ENCODE data around the gene CCSER2.
"Not testable (repeated sequence)": the region's sequence is repeated elsewhere in the genome, so short reads cannot be mapped to it uniquely, and the experiment has no call there.

The CCSER2 gene

DNA sequence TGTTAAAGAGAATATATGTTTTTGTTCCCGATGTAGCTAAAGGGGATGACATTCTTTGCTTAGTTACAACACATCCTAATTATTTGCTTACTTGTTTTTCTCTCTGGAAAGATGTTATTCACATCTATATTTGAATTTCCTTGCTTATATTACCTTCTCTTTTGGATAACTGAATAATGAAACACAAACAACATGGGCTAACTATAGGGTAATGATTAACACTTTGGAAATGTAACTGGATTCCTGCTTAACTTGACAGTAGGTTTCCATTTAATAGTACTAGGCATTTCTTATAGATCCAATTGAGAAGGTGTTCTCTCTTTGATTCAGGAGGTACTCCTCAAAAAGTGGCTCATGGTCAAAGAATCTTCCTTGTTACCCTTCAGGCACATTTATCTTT is 141.1 kb downstream of the CCSER2 start:
- DNase-seq, result no peak

DNA sequence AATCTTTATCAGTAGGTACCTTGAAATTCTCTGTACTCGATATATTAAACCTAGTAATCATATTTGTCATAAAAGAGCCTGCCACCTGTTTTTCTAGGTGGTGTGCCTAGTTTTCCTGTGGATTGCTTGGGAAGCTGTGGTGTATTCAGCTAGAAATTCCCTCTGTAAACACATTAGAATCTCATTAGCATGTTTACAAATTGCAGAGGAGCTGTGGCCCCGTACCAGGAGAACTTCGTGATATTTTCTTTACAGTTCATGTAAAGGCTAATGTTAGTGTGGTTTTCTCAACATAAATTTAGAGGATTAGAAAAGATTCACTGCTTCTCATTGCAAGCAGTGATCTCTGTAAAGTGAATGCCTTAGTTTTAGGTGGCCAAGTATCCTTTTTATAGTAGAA is 144.7 kb downstream of the CCSER2 start:
- DNase-seq, result no peak

DNA sequence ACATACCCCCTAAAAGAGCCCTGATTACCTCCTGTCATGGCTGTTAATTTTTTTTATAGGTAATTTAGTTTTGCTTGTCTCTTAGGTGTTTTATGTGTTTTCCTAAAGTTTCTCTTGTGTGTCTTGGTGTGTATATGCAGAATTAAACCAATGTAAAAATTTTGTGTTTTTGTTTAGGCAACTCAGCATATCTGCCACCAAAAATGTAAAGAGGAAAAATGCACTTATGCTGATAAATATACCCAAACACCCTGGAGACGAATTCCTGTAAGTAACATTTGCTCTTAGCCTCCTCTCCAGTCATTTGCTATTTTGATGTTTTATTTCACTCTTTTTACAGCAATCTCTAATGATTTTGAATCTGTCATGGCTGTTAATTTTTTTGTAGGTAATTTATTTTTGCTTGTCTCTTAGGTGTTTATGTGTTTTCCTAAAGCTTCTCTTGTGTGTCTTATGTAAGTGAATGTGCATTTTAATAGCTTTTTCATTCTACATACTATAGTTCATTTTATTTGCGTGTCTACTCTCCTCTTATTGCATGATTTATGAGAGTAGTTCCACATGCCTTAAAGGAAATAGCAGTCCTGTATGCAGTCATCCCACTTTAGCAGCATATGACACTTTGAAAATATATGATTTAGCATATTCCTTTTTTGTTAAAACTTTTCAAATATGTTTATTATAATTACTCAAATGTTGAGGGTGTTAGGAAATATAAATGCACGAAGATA is 149.2 kb downstream of the CCSER2 start:
- no peak for DNase-seq

DNA sequence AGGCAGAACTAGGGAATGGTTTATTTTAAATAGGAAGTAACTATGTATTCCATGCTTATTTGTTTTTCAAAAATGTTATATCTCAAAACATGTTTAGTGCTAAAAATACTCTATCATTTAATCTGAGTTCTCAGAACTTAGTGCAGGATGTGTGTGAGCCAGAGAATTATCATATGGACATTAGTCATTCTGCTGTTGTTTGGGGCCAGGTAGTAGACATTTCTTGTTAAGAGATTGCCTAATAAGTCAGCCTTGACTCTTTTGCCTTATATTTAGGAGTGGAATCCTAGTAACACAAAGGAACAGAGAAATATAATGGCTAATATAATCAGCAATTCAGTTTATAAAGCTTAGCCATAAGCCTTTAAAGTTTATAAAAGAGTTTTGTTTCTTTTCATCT is 149.8 kb downstream of the CCSER2 start:
- peak; percentile 9 for DNase-seq

DNA sequence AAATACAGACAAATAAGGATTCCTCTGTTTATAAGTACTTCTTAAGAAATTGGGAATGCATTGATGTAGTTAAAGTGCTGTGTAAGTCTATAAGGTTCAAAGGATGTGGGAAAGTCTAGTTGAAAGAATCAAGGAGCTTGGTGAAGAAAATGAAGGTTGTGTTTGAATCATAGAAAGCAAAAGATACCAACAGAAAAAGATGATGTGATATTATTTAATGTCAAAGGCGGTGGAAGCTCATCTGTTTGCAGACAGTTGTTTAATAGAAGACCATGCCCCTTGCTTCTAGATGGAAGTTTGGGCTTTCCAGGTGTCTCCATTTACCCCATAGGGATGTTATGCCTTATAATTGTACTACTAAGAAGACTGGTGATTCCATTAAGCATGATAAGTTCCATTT is 150.3 kb downstream of the CCSER2 start:
- no peak for DNase-seq

DNA sequence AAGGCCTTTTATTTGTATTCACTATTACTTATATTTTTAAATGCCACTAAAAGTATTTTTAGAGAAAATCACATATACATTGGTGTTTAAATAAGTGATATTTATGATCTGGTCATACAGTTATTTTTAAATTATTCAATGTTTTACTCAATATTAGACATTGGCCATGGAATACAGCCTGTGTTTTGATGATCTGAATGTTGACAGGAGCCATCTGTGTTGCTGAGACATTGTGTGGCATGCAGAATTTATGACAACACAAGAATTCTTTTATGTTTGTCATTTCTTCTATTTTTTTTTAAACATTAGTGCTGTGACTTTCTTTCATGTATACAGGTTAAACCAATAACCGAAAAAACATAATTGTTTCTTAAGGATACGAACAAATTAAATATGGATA is 156.2 kb downstream of the CCSER2 start:
- DNase-seq, result no peak

DNA sequence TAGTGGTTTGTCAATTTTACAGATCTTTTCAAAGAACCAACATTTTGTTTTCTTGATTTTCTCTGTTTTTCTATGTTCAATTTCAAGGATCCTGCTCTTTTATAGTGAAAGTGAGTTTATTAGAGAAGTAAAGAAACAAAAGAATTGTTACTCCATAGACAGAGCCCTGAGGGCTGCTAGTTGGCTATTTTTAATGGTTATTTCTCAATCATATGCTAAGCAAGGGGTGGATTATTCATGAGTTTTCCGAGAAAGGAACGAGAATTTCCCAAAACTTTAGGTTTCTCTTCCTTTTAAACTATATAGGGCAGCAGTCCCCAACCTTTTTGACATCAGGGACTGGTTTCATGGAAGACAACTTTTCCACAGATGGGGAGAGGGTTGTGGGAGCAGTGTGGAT is 165.0 kb downstream of the CCSER2 start:
- no peak for DNase-seq

DNA sequence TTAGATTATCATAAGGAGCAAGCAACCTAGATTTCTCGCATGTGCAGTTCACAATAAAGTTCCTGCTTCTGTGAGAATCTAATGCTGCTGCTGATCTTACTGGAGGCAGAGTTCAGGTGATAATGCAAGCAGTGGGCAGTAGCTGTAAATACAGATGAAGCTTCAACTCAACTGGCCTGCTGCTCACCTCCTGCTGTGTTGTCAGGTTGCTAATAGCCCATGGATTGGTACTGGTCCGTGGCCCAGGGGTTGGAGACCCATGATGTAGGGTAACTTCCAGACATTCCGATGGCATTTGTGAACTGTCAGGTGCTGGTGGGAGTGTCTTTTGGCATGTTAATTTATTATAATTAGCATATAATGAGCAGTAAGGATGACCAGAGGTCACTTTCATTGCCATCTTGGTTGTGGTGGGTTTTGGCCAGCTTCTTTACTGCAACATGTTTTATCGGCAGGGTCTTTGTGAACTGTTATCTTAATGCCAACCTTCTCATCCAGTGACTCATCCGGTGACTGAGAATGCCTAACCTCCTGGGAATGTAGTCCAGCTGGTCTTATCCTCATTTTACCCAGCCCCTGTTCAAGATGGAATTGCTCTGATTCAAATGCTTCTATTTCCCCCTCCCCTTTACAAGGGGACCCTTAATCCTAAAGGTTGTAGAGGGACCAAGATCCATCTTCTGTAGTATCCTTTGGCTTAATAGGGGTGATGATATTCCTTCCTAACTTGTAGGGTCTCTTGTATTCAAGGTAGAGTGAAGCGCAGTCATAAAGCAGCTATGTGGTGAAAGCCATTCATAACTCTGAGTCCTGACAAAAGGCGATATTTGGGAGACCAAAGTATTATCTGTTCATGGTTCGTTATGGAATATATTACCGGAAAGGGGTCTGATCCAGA is 165.8 kb downstream of the CCSER2 start:
- no peak for DNase-seq

DNA sequence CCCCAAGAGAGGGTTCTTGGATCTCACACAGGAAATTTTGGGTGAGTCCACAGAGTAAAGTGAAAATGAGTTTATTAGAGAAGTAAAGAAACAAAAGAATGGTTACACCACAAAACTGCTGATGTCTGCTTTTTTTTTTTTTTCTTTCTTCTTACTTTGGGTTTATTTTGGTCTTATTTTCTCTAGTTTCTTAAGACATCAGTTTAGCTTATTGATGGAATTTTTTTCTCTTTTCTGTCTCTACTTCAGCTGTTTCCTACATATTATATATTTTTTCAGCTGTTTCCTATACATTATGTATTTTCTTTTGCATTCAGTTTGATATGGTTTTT is 166.4 kb downstream of the CCSER2 start:
- no peak for DNase-seq

DNA sequence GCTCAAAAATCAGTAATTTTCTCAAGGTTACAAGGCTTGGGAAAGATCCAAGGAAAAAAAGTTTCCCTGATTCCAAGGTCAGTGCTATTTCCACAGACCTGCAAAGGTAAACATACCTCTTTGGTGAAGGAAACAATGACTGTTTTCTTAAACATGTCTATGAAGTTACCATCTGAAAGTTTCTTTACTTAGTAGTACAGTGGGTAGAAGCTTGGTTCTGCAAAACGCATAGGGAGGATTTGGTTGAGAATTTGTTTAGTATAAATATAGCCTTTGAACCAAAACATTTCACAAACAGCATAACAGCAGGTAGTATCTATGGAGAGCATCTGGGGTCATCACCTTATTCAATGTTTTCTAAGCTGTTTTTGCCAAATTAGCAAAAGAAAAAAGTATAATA is 169.6 kb downstream of the CCSER2 start:
- DNase-seq, result no peak

DNA sequence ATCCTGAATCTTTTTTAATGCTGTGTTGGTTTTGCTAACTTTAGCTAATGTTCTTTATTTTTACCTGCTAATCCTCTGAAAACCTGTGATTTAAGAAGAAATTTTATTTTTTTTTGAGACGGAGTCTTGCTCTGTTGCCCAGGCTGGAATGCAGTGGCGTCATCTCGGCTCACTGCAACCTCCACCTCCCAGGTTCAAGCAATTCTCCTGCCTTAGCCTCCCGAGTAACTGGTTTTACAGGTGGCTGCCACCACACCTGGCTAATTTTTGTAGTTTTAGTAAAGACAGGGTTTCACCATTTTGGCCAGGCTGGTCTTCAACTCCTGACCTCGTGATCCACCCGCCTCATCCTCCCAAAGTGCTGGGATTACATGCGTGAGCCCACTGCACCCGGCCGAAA is 170.7 kb downstream of the CCSER2 start:
- DNase-seq, result not testable (repeated sequence)

DNA sequence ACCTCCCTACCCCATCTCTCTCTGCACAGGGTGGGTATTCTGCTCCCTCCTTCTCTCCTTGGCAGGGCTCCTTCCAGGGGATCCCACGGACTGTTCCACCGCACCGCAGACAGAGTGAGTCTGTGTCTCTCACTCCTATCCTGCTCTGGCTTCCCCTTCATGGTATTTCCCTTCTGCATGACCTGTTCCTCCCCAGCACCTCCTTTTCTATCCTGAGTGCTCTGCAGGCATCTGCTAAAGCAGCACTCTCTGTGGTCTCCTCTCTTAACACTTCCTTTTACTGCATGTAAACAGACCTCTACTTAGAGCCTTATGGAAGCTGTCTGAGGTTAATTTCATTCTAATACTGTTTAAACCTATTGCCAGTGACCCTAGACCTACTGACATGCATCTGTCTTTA is 171.5 kb downstream of the CCSER2 start:
- no peak for DNase-seq

DNA sequence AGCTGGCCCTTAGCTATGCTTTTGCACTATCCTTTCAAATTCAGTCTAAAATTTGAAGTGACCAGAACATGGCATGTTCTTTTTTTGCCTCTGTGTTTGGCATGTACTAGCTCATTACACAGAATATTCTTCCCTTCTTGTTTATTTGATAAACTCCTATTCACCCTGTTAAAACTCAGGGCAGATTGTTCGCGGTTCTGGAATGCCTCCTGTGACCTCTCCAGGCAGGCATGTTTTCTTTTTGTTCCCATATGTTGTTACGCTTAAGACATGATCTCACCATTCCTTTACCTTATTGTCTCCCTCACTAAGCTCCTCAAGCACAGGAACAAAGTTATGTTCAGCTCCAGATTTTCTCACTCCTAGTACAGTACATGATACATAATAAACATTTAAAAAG is 181.7 kb downstream of the CCSER2 start:
- no peak for DNase-seq

DNA sequence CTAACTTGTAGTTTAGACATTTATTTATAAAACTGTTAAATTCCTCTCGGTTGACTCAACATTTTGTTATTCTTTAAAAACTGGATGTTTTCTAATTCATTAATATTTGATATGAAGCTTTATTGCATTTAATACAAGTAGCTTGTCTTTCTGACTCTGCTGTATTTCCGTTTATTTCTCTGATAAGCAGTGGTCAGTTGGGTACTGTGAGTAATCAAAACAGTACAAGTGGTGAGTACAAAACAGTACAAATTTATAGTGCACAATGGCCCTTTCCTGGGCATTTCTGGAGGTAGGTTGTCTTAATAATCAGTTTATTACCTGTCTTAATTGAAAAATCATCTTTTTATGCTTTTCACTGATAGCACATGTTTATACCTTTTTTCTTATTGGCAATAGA is 182.7 kb downstream of the CCSER2 start:
- DNase-seq, result peak; percentile 31

DNA sequence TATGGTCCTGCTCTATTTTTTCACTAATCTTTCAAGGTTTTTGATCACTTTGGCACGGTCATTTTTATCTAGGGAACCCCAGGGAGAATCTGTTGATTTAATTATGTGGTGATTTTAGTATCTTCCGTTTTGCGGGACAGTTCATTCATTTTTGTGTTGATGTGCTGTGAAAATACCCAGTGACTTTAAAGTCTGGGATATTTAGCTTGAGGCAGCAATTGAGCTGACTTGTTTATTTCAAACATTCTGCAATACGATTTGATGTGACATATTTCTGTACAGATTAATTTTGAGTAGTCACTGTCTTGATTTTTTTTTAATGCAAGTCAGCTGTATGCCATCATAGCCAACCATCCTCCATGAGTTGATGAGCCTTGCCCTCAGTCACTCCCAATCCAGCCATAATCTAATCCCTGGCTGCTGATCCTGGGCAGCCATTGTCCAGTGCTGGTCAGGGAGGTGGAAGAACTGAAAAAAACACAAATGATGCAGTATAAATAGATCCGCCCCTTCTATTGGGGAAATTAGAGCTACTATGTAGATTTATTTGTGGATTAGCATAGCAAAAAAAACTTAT is 183.4 kb downstream of the CCSER2 start:
- DNase-seq, result no peak

DNA sequence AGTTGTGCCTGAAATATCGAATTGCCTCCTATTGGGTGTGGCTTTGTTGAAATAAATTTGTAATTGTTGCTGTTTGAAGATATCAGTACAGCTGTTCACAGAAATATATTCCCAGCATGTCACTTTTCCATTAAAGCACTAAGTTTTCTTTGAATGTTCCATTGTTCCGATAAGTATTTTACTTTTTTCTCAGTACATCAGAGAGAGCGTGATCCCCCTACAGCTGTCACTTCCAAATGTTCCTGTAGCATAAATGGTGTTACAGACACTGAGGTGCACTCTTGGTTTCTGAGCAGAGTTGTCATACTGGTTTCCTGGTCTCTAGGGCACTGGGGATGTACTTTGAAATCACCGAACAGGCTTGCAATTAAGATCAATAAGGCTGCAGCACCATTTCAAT is 189.2 kb downstream of the CCSER2 start:
- DNase-seq, result no peak

DNA sequence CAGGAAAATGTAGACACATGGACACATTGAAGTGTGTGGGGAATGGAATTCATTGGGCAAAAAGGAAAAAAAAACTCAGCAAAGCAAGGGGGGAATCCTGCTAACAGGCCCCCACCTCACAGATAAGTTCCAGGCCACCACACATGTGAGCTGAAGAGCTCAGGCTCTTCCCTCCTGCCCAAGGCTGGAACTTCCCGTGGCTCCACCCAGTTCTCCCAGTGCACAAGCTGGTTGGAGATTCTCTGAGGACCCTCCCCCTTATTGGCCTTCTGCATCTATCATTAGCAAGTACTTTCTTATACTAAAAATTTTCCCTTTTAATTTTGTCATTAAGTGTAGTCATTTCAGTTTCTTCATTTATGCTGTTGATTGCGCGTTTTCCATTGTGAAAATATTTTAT is 190.8 kb downstream of the CCSER2 start:
- DNase-seq, result no peak

DNA sequence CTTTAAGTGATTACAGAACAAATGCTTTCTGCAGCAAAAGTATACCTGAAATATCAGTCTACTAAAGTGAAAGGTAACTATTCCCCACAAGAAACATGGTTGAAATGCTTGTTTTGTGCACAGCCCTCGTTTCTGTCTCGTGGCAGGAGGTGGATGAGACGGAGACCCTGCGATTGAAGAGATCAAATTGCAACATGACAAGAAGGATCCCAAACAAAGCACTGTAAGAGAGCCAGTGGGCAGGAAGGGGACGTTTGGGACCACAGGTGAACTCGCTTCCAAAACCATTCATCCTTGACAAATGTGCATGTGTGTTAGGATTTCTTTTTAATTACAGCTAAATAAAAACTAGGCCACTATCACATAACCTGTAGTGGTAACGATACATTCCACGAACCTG is 192.6 kb downstream of the CCSER2 start:
- DNase-seq, result no peak

DNA sequence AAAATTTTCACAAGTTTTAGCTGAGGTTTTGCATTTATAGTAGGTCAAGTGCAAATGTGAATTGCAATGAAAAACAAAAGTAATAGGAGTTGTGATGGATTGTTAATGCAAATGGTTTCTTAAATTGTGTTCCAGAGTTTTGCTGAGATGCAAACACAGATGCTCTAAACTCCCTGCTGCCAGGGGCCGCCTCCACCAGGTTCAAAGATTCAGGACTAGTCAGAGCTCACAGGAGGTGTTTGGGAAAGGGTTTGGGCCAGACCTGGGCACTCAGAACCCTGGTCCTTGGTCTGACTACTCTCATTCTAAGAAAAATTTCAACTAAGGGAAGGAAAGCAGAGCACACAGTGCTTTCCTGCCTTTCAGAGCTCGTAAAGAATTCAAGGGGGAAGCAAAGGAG is 193.1 kb downstream of the CCSER2 start:
- DNase-seq, result no peak

DNA sequence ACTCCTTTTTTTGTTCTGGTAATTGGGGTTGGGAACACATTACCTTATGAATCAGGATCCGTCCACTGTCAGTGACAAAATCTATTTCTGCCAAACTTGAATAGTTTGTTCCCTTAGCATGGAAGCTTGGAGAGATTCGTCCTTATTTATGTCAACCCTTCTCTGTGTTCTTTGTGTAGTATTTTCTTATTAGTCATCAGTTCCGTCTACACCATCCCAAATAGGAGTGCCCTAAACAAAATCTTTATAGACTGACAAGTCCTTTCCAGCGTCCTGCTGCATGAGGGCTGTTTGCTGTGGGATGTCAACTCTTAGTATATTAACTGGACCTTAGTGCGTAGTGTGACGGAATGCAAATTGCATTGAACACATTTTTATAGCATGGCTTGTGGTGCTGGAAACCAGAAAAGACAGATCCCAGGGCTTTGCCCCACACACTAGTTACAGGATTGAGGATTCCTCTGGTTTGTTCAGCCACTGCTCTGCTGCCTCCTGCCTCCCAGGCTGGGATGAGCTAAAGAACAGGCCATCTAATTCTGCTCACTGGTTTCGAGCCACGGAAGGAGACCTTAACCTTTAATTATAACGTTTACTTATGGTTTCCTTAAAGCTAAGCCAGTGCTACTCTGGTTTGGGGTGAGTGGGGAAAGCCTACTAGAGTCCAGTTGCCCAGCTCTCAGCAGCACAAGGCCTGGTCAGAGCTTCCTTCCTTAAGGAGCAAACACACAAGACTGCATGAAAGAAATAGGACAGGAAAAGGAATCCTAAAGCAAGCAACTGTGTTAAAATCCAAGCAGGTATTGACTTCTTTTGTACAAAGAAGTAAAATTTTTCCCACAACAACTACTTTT is 194.4 kb downstream of the CCSER2 start:
- DNase-seq, result no peak

DNA sequence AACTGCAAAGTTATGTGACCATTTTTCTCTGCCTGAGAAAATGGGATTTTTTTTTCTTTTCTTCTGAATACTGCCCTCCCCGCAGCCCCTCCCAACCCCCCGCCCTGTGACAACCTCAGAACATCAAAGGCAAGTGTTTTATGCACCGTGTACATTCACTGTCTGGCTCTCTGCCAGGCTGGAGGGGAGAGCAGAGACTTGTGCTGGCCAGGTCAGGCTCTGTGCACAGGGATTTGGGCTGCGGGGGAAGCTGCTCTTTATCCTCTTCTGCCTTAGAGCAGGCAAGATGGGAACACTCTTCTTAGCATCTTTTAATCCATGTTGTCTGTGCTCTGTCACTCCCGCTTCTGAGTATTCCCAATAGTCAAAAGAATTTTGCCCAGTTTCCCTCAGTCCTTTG is 195.1 kb downstream of the CCSER2 start:
- peak; percentile 60 for DNase-seq

DNA sequence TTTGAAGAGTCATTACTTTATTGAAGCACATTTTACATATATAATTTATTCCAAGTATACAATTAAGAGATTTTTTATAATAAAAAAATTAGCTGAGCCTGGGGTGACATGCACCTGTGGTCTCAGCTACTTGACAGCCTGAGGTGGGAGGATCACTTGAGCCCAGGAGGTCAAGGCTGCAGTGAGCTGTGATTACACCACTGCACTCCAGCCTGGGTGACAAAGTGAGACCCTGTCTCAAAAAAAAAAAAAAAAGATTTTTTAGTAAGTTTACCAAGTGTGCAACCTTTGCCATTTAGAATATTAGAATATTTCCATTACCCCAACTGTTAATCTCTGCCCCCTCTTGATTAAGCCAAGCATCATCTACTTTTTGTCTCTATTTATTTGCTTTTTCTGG is 196.0 kb downstream of the CCSER2 start:
- DNase-seq, result no peak

DNA sequence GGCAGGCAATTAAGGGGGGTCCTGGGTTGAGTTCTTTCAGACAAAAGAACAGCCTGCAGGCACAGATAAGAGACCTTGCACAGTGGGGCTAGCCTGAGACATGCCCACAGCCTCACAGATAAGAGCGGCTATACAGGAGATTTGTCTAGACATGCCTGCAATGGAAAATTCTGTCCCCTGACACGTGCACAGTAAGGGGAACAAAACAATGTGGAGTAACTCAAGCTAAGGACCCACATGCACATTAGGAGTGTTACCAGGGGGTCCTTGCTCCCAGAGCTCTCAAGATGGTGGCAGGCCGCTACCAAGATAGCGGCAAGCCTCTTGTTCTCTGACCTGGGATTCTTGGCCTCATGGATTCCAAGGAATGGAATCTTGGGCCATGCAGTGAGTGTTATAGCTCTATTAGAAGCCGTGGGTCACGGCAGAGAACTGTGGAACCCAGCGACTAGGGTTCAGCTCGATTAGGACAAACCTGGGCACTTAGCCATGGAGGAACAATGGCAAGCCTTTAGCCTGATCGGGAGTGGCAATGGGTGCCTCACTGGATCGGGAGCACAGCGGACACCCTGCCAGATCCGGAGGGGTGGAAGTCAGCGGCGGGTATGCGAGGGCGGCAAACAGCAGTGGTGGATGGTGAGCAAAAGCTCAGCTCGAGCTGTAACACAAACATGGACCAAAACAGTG is 196.9 kb downstream of the CCSER2 start:
- DNase-seq, result peak; percentile 94

Data from hematopoietic multipotent progenitor cell treated with erythropoietin and hydrocortisone succinate and interleukin-3 and kit ligand, for 8 days (in vitro differentiated cells).